Fibroblast of villous mesenchyme (primary cell): ENCODE data around the gene DHRS3. TPM values are rescaled to one million over a fixed set of nuclear protein-coding genes. Genes with fewer than 3 reads are reported as not detected.

Experiments used
- DNase-seq: peaks from one replicate; pipeline ENCODE4 v3.0.0-alpha.2; 2010; ENCODE audit warnings: low read depth
- H3K4me3 ChIP-seq: 2 replicates; pipeline ENCODE4 v1.5.1; 2011; ENCODE audit warnings: low read depth, mild to moderate bottlenecking, low read length
- total RNA-seq: library from RNA; depleted of rRNA; stranded (reverse); fragments of >200 nt; gene quantifications from 2 replicates; pipeline ENCODE4 v1.2.3, GENCODE V29; 2012
- TF ChIP-seq, protein P1 (sequence below): IDR thresholded peaks from 2 replicates; pipeline ENCODE4 v1.5.1; 2012; ENCODE audit warnings: low read depth, mild to moderate bottlenecking, low read length; ENCODE audit not compliant: insufficient read depth

Gene DHRS3
- total RNA-seq, 1 donor, result 137 TPM

GRCh38 chr1:12598974-12599373 is 19.0 kb downstream of the DHRS3 start:
- DNase-seq, result no peak
- H3K4me3 ChIP-seq, result no peak overlapping the region
- TF ChIP-seq, protein P1, sequence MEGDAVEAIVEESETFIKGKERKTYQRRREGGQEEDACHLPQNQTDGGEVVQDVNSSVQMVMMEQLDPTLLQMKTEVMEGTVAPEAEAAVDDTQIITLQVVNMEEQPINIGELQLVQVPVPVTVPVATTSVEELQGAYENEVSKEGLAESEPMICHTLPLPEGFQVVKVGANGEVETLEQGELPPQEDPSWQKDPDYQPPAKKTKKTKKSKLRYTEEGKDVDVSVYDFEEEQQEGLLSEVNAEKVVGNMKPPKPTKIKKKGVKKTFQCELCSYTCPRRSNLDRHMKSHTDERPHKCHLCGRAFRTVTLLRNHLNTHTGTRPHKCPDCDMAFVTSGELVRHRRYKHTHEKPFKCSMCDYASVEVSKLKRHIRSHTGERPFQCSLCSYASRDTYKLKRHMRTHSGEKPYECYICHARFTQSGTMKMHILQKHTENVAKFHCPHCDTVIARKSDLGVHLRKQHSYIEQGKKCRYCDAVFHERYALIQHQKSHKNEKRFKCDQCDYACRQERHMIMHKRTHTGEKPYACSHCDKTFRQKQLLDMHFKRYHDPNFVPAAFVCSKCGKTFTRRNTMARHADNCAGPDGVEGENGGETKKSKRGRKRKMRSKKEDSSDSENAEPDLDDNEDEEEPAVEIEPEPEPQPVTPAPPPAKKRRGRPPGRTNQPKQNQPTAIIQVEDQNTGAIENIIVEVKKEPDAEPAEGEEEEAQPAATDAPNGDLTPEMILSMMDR, result no peak

DNA sequence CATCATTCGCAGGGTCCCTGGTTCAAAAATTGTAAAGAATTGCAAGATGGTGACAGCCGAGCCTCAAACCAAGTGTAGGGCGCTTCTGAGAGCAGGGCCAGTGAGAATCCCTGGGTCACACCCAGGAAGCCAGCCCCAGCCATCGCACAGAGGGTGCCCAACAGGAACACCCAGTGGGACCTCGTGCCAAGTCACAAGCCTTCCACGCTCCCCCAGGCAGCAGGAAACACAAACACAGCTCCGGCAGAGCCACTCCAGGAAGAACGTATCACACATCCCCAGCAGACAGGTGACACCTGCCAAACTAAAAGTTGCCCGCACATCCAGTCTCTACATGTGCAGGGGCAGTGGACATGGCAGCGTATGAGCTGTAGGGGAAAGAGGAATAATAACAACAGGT is 20.2 kb downstream of the DHRS3 start:
- TF ChIP-seq, protein P1, result no peak
- H3K4me3 ChIP-seq, result no peak overlapping the region
- no peak for DNase-seq

- peak overlapping the region; percentile 42 for H3K4me3 ChIP-seq
- peak; percentile 99 for DNase-seq
- TF ChIP-seq, protein P1, result peak; percentile 11
Measured at GRCh38 chr1:12596007-12596821, 21.8 kb downstream of the DHRS3 start.

- DNase-seq, result no peak
- TF ChIP-seq, protein P1, result no peak
- peak overlapping the region; percentile 44 for H3K4me3 ChIP-seq
Measured at GRCh38 chr1:12595757-12596006, 22.3 kb downstream of the DHRS3 start.

DNA sequence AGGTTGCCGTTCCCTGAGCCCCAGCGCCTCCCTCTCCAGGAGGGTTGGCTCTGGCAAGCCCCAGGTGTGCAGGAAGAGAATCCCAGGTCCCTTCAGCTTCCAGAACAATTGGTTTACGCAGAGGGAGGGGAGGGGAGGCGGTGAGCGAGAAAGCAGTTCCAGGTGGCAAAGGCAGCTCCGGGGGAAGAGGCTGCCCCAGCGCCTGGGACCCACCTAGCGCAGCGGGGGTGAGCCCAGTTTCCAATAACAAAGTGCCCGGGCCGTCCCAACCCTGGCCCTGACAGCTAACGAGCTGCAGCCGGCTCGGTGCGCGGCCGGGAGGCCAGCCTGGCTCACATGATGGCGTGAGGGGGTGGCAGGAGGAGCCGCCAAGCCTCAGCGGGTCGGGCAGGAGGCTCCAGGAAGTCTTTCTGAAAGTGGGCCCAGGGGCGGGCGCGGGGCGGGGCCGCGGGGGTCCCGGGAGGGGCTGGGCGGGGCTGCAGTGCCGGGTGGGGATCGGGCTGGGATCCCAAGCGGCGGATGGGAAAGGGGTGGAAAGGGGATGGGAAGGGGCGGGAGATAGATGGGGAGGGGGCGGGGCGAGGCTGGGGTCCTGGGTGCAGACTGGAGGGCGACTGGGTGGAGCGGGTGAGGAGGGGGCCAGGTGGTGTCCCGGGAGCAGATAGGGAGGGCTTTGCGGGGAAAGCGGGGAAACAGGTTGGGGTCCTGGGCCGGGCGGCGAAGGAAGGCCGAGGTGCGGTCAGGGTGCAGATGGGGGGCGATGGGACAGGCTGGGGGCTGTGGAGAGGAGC is 22.8 kb downstream of the DHRS3 start:
- peak; percentile 85 for DNase-seq

DNA sequence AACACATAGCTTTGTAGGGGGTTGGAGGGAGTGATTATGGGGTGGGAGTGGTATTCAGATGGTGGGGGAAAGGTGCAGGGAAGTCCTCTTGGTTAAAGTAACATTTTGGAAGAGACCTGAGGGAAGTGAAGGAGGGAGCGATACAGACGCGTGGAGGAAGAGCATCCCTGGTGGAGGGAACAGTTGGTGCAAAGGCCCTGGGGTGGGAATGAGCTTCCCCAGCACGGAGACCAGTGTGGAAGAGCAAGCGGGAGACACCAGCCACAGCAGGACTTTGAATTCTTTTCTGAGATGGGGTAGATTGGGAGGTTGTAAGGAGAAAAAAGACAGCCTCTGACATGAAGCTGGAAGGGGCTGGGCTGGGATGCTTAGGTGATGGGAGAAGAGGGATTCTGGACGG is 23.5 kb downstream of the DHRS3 start:
- no peak overlapping the region for H3K4me3 ChIP-seq
- TF ChIP-seq, protein P1, result no peak
- no peak for DNase-seq

More for the DNA sequence above, 22.8 kb downstream of the DHRS3 start:
- TF ChIP-seq, protein P1, result no peak
- peak overlapping the region; percentile 44 for H3K4me3 ChIP-seq
